HG02840 (cell line): ENCODE measurements around the gene COL15A1.
A peak's percentile ranks its signal among the peaks of the same experiment; 100 is the strongest.
"Not testable (repeated sequence)": the region's sequence is repeated elsewhere in the genome, so short reads cannot be mapped to it uniquely, and the experiment has no call there.

Experiments
- ATAC-seq: cut with Tn5 transposase; IDR thresholded peaks from one replicate; pipeline ENCODE4 v1.9.1; 2021; ENCODE audit warnings: mild to moderate bottlenecking, moderate library complexity, moderate number of reproducible peaks; ENCODE audit not compliant: unreplicated experiment, low FRiP score

COL15A1 gene

GRCh38 chr9:99095565-99095964 lies 151.9 kb downstream of the COL15A1 start:
- no peak for ATAC-seq

- ATAC-seq: no peak
These were observed 152.7 kb downstream of the COL15A1 start for GRCh38 chr9:99096409-99096808.

GRCh38 chr9:99099806-99100585 lies 156.3 kb downstream of the COL15A1 start:
- not testable (repeated sequence) for ATAC-seq

GRCh38 chr9:99101271-99101670 lies 157.6 kb downstream of the COL15A1 start:
- no peak for ATAC-seq

- ATAC-seq: no peak
These were observed 158.1 kb downstream of the COL15A1 start for GRCh38 chr9:99101812-99102211.

- ATAC-seq: no peak
These were observed 159.6 kb downstream of the COL15A1 start for GRCh38 chr9:99103054-99103895.

GRCh38 chr9:99103901-99104458 lies 160.3 kb downstream of the COL15A1 start:
- no peak for ATAC-seq

GRCh38 chr9:99104459-99105151 lies 160.9 kb downstream of the COL15A1 start, which contains the start of gene TGFBR1:
Gene TGFBR1 (plus strand): TSS chr9:99105113. CDS start chr9:99105206, 93 bp downstream.
- ATAC-seq: peak; percentile 92

GRCh38 chr9:99105152-99106043 lies 161.7 kb downstream of the COL15A1 start:
- ATAC-seq: peak; percentile 55

GRCh38 chr9:99106044-99106375 lies 162.3 kb downstream of the COL15A1 start:
- ATAC-seq: no peak

- no peak for ATAC-seq
These were observed 163.7 kb downstream of the COL15A1 start for GRCh38 chr9:99107421-99107820.

- ATAC-seq: no peak
These were observed 164.4 kb downstream of the COL15A1 start for GRCh38 chr9:99108131-99108530.

- ATAC-seq: no peak
These were observed 165.8 kb downstream of the COL15A1 start for GRCh38 chr9:99109522-99109921.

GRCh38 chr9:99112750-99113413 lies 169.2 kb downstream of the COL15A1 start:
- no peak for ATAC-seq

GRCh38 chr9:99113414-99114048 lies 169.8 kb downstream of the COL15A1 start:
- no peak for ATAC-seq

GRCh38 chr9:99114049-99114440 lies 170.3 kb downstream of the COL15A1 start:
- ATAC-seq: no peak

- ATAC-seq: no peak
These were observed 171.3 kb downstream of the COL15A1 start for GRCh38 chr9:99114846-99115500.

- no peak for ATAC-seq
These were observed 172.3 kb downstream of the COL15A1 start for GRCh38 chr9:99116003-99116411.
